A549 (cell line): ENCODE results near the gene XYLT1.

ENCODE experiments used
- CHD4 ChIP-seq: fragments of 200-600 bp; sonication (generic); IDR thresholded peaks from 2 replicates; pipeline ENCODE4 v1.6.1; 2016; ENCODE audit warnings: antibody characterized with exemption, mild to moderate bottlenecking, borderline replicate concordance
- EP300 ChIP-seq, 2 experiments: fragments of >200 bp; sonication (Bioruptor Twin); formaldehyde crosslinking; IDR thresholded peaks; 2 replicates in 1 of 2; 3 replicates in 1 of 2; pipeline ENCODE4 v1.6.1; 2016 to 2017
- MYC ChIP-seq: IDR thresholded peaks from 2 replicates; pipeline ENCODE4 v1.6.1; 2012; ENCODE audit warnings: mild to moderate bottlenecking, inconsistent platforms, low read length, improper control_type of control experiment, borderline replicate concordance
- NPAS2 ChIP-seq: fragments of 250-450 bp; sonication (Bioruptor Pico); IDR thresholded peaks from 2 replicates; pipeline ENCODE4 v1.8.0; 2022; ENCODE audit warnings: mild to moderate bottlenecking, moderate library complexity, borderline replicate concordance
- POLR2A ChIP-seq: IDR thresholded peaks from 2 replicates; pipeline ENCODE4 v1.6.1; 2012; ENCODE audit warnings: mild to moderate bottlenecking, low read length
- RAD21 ChIP-seq, 2 experiments: fragments of >200 bp in 1 of 2; sonication (Bioruptor Twin) in 1 of 2; formaldehyde crosslinking in 1 of 2; IDR thresholded peaks in 1 of 2; conservative IDR thresholded peaks in 1 of 2; 2 replicates in 1 of 2; 3 replicates in 1 of 2; pipeline ENCODE4 v1.6.1; 2012 to 2018; ENCODE audit warnings: inconsistent platforms in 1 of 2
- SMC3 ChIP-seq: fragments of >200 bp; sonication (Bioruptor Twin); formaldehyde crosslinking; IDR thresholded peaks from 3 replicates; pipeline ENCODE4 v1.6.1; 2018; ENCODE audit warnings: inconsistent platforms
- TF ChIP-seq, protein P1 (sequence below): fragments of >200 bp; sonication (Bioruptor Twin); formaldehyde crosslinking; IDR thresholded peaks from 3 replicates; pipeline ENCODE4 v1.5.1; 2016

DNA sequence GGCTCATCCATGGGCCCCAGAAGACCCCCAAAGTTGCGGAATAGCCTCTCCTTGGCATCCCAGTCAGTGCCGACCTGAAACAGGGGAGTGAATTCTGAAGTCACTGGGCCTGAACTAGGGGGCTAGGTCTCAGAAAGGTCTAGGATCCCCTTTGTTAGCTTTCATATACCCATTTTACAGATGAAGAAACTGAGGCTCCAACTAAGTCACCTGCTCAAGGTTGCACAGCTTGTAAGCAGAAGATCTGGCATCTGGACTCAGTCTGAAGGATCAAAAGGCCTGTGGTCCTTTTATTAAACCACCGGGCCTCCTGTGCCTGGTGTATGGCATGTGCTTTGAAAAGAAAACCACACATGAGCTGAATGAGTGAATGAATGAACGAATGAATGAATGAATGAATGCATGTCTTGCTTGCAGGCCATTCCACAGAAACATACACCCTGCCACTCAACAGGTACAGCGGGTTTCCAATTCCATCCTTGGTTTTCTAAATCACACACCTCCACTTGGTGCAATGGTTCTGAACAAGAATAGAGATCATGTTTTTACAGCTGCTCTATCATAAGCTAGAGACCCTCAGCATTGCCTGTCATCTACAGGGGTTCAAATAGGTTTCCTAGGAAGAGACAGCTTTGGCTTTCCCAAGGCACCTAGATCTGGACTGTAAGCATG, 352.7 kb downstream of the XYLT1 start:
- TF ChIP-seq, protein P1, sequence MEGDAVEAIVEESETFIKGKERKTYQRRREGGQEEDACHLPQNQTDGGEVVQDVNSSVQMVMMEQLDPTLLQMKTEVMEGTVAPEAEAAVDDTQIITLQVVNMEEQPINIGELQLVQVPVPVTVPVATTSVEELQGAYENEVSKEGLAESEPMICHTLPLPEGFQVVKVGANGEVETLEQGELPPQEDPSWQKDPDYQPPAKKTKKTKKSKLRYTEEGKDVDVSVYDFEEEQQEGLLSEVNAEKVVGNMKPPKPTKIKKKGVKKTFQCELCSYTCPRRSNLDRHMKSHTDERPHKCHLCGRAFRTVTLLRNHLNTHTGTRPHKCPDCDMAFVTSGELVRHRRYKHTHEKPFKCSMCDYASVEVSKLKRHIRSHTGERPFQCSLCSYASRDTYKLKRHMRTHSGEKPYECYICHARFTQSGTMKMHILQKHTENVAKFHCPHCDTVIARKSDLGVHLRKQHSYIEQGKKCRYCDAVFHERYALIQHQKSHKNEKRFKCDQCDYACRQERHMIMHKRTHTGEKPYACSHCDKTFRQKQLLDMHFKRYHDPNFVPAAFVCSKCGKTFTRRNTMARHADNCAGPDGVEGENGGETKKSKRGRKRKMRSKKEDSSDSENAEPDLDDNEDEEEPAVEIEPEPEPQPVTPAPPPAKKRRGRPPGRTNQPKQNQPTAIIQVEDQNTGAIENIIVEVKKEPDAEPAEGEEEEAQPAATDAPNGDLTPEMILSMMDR, result no peak
- no peak for TF ChIP-seq EP300 (IDR thresholded peaks at IDR 0.05)
- TF ChIP-seq CHD4, result no peak
- TF ChIP-seq MYC, result no peak
- TF ChIP-seq SMC3, result no peak
- TF ChIP-seq RAD21 (conservative IDR thresholded peaks at IDR 0.05 in 1 of 2, IDR thresholded peaks at IDR 0.05 in 1 of 2), result no peak
- TF ChIP-seq POLR2A, result no peak
- no peak for TF ChIP-seq NPAS2 (CRISPR knock-in tag)
